ENCODE results near the gene ZFPL1.

ZFPL1 gene

GRCh38 chr11:65111159-65111743 is 27.2 kb downstream of the ZFPL1 start:
- DNase-seq (ENCODE audit: insufficient read length, low spot score) (no peak), FAIRE-seq (no peak)
- peak; percentile 2; the same call in 1 of the 2 replicates for TF ChIP-seq POLR2AphosphoS5 (IDR thresholded peaks at IDR 0.05; ENCODE audit: low read depth, low read length)
- TF ChIP-seq SPI1 (IDR thresholded peaks at IDR 0.05; ENCODE audit: low read depth, low read length), result no peak

- FAIRE-seq, result peak; percentile 97
- 0 out of 2 replicates have a peak, but pooled peaks have one; percentile 27 for TF ChIP-seq POU2F2 (IDR thresholded peaks at IDR 0.05; ENCODE audit: low read depth, low read length)
- peak; percentile 76 for TF ChIP-seq POLR2AphosphoS5 (IDR thresholded peaks at IDR 0.05; ENCODE audit: low read depth, low read length)
- no peak for TF ChIP-seq PAX5 (IDR thresholded peaks at IDR 0.05; ENCODE audit: insufficient read depth, low read length, severe bottlenecking)
- peak; percentile 86 for TF ChIP-seq POLR2A (IDR thresholded peaks at IDR 0.05; ENCODE audit: low read depth, low read length)
- TF ChIP-seq SPI1 (IDR thresholded peaks at IDR 0.05; ENCODE audit: low read depth, low read length), result no peak
- TF ChIP-seq TAF1 (IDR thresholded peaks at IDR 0.05; ENCODE audit: low read depth, low read length), result no peak
- peak; percentile 97 for DNase-seq (ENCODE audit: insufficient read length, low spot score)
Observed at GRCh38 chr11:65111744-65112545, 27.9 kb downstream of the ZFPL1 start, which contains the start of gene TM7SF2. TSS of gene TM7SF2 (plus strand) at chr11:65111872. CDS start at chr11:65112016, 144 bp downstream.

GRCh38 chr11:65112546-65113360 is 28.7 kb downstream of the ZFPL1 start:
- DNase-seq (ENCODE audit: insufficient read length, low spot score) (peak; percentile 73), FAIRE-seq (peak; percentile 95)
- TF ChIP-seq TAF1 (IDR thresholded peaks at IDR 0.05; ENCODE audit: low read depth, low read length), result 0 out of 2 replicates have a peak, but pooled peaks have one; percentile 25
- TF ChIP-seq SPI1 (IDR thresholded peaks at IDR 0.05; ENCODE audit: low read depth, low read length), result no peak
- no peak; the same call in 1 of the 2 replicates for TF ChIP-seq POLR2A (IDR thresholded peaks at IDR 0.05; ENCODE audit: low read depth, low read length)
- TF ChIP-seq PAX5 (IDR thresholded peaks at IDR 0.05; ENCODE audit: insufficient read depth, low read length, severe bottlenecking), result no peak
- TF ChIP-seq POLR2AphosphoS5 (IDR thresholded peaks at IDR 0.05; ENCODE audit: low read depth, low read length), result no peak
- 0 out of 2 replicates have a peak, but pooled peaks have one; percentile 58 for TF ChIP-seq POU2F2 (IDR thresholded peaks at IDR 0.05; ENCODE audit: low read depth, low read length)

GRCh38 chr11:65113361-65113756 is 29.3 kb downstream of the ZFPL1 start:
- no peak for DNase-seq (ENCODE audit: insufficient read length, low spot score)
- no peak for FAIRE-seq
- TF ChIP-seq POU2F2 (IDR thresholded peaks at IDR 0.05; ENCODE audit: low read depth, low read length) (no peak), TAF1 (IDR thresholded peaks at IDR 0.05; ENCODE audit: low read depth, low read length) (no peak), PAX5 (IDR thresholded peaks at IDR 0.05; ENCODE audit: insufficient read depth, low read length, severe bottlenecking) (no peak), POLR2A (IDR thresholded peaks at IDR 0.05; ENCODE audit: low read depth, low read length) (no peak), POLR2AphosphoS5 (IDR thresholded peaks at IDR 0.05; ENCODE audit: low read depth, low read length) (no peak), SPI1 (IDR thresholded peaks at IDR 0.05; ENCODE audit: low read depth, low read length) (no peak)

- no peak for TF ChIP-seq SPI1 (IDR thresholded peaks at IDR 0.05; ENCODE audit: low read depth, low read length)
- no peak for TF ChIP-seq PAX5 (IDR thresholded peaks at IDR 0.05; ENCODE audit: insufficient read depth, low read length, severe bottlenecking)
- no peak for TF ChIP-seq POLR2AphosphoS5 (IDR thresholded peaks at IDR 0.05; ENCODE audit: low read depth, low read length)
- TF ChIP-seq POLR2A (IDR thresholded peaks at IDR 0.05; ENCODE audit: low read depth, low read length), result no peak; the same call in 1 of the 2 replicates
- no peak for TF ChIP-seq TAF1 (IDR thresholded peaks at IDR 0.05; ENCODE audit: low read depth, low read length)
- no peak for TF ChIP-seq POU2F2 (IDR thresholded peaks at IDR 0.05; ENCODE audit: low read depth, low read length)
- DNase-seq (ENCODE audit: insufficient read length, low spot score), result no peak
- FAIRE-seq, result no peak
Observed at GRCh38 chr11:65113839-65114238, 29.8 kb downstream of the ZFPL1 start.

- no peak for FAIRE-seq
- no peak for TF ChIP-seq POU2F2 (IDR thresholded peaks at IDR 0.05; ENCODE audit: low read depth, low read length)
- TF ChIP-seq POLR2AphosphoS5 (IDR thresholded peaks at IDR 0.05; ENCODE audit: low read depth, low read length), result peak; percentile 52; the same call in 1 of the 2 replicates
- TF ChIP-seq POLR2A (IDR thresholded peaks at IDR 0.05; ENCODE audit: low read depth, low read length), result no peak; the same call in 1 of the 2 replicates
- no peak for TF ChIP-seq TAF1 (IDR thresholded peaks at IDR 0.05; ENCODE audit: low read depth, low read length)
- no peak for TF ChIP-seq SPI1 (IDR thresholded peaks at IDR 0.05; ENCODE audit: low read depth, low read length)
- no peak for TF ChIP-seq PAX5 (IDR thresholded peaks at IDR 0.05; ENCODE audit: insufficient read depth, low read length, severe bottlenecking)
- no peak for DNase-seq (ENCODE audit: insufficient read length, low spot score)
Observed at GRCh38 chr11:65114538-65115171, 30.6 kb downstream of the ZFPL1 start.

- TF ChIP-seq POLR2A (IDR thresholded peaks at IDR 0.05; ENCODE audit: low read depth, low read length) (peak; percentile 48; the same call in 1 of the 2 replicates), POU2F2 (IDR thresholded peaks at IDR 0.05; ENCODE audit: low read depth, low read length) (no peak), POLR2AphosphoS5 (IDR thresholded peaks at IDR 0.05; ENCODE audit: low read depth, low read length) (peak; percentile 52), PAX5 (IDR thresholded peaks at IDR 0.05; ENCODE audit: insufficient read depth, low read length, severe bottlenecking) (no peak)
- FAIRE-seq, result no peak
- DNase-seq (ENCODE audit: insufficient read length, low spot score), result no peak
Observed at GRCh38 chr11:65115361-65116082, 31.5 kb downstream of the ZFPL1 start.
